Measurements from ENCODE around the gene COL6A2.

The COL6A2 gene

DNA sequence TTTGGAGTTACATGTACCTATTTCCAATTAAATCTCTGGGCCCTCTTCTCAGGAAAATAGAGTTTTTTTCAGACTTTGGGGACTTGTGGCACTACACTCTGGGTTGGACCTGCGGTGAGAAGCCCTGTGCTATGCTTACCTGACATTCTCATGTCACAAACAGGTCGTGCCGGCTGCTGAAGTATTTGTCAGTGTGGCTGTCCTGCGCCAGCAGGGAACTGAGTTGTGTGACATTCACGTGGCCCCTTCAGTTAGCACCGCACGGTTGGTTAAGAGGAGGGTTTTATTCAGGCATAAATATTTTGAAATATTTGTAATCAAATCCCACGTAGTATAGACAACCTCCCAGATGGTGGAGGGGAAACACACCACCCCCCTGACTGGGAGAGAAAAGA, 6.3 kb upstream of the COL6A2 start:
- DNase-seq (ENCODE audit: low read depth): no peak
- TF ChIP-seq, protein P1, sequence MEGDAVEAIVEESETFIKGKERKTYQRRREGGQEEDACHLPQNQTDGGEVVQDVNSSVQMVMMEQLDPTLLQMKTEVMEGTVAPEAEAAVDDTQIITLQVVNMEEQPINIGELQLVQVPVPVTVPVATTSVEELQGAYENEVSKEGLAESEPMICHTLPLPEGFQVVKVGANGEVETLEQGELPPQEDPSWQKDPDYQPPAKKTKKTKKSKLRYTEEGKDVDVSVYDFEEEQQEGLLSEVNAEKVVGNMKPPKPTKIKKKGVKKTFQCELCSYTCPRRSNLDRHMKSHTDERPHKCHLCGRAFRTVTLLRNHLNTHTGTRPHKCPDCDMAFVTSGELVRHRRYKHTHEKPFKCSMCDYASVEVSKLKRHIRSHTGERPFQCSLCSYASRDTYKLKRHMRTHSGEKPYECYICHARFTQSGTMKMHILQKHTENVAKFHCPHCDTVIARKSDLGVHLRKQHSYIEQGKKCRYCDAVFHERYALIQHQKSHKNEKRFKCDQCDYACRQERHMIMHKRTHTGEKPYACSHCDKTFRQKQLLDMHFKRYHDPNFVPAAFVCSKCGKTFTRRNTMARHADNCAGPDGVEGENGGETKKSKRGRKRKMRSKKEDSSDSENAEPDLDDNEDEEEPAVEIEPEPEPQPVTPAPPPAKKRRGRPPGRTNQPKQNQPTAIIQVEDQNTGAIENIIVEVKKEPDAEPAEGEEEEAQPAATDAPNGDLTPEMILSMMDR (IDR thresholded peaks at IDR 0.05; ENCODE audit: control insufficient read depth, insufficient read depth, low read depth, low read length, missing control alignments): no peak
- H3K4me3 ChIP-seq (ENCODE audit: control insufficient read depth, low read depth, low read length): peak overlapping the region; percentile 42

DNA sequence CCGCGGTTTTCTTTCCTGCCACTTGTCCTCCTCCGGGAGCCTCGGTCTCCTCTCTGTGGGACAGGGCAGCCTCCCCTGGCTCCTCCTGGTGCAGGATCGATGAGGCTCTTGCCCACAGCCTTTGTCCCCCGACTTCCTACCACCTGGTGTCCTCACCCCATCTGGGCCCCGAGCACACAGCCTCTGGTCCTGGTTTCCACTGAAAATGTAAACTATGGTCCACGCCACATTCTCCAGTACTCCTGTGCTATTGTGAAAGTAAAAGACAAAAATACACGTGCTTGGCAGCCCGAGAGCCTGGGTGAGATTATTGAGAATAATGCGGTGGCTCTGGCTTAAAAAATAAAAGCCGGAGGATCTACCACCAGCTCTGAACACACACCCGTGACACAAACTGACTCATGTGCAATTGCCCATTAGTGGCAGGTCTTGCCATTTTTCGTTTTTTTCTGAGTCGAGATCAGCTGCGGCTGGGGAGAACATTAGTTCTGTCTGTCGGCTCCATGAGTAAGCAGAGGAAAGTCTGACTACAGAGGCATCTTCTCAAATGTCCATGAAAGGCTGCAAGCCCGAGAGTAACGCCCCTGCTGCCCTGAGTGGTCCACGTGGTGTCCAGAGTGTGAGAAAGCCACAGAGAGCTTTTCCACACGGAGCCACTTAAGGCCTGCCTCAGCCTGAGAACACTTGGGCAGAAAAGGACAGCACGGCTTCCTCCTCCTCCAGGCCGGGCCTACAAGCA, 5.7 kb upstream of the COL6A2 start:
- peak; percentile 97 for DNase-seq (ENCODE audit: low read depth)
- TF ChIP-seq, protein P1 (IDR thresholded peaks at IDR 0.05; ENCODE audit: control insufficient read depth, insufficient read depth, low read depth, low read length, missing control alignments): no peak
- peak overlapping the region; percentile 42 for H3K4me3 ChIP-seq (ENCODE audit: control insufficient read depth, low read depth, low read length)

DNA sequence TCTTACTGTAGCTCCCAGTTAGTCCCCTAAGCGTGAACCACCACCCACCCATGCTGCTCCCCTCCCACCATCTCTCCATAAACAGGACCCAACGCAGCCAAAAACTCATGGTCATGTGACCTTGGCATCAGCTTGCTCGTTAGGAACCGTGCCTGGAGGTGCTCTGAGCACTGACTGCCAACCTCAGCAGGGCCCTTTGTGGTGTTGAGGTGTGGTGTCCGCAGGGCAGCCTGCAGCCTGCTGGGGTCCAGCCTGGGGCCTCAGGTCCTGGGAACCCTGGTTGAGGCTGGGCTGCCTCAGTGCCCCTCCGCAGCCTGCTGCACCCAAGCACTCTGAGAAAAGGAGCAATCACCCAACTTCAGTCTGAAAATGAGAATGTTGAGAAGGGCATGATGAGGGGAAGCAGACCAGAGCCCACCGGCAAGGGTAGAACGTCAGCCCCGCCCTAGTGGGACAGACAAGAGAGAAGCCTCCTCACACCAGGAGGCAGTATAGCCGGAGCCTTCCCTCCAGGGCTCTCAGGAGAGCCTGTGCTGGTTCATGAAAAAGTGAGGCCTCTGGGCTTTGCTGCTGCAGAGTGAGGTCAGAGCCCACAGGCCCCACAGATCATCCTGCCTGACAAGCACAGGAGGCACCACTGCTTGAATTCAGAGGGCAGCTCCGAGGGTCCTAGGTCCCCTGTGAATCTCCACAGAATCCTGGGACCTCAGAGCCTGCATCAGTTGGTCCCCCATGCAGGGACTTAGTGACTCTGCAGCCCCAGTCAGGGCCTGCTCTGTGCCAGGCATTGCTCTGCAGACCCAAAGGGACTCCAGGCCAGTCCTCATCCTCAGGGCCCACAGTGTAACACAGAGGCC, 4.9 kb upstream of the COL6A2 start:
- TF ChIP-seq, protein P1 (IDR thresholded peaks at IDR 0.05; ENCODE audit: control insufficient read depth, insufficient read depth, low read depth, low read length, missing control alignments): peak; percentile 34

GRCh38 chr21:46093668-46094400, 4.1 kb upstream of the COL6A2 start:
- TF ChIP-seq, protein P1 (IDR thresholded peaks at IDR 0.05; ENCODE audit: control insufficient read depth, insufficient read depth, low read depth, low read length, missing control alignments): no peak
- no peak for DNase-seq (ENCODE audit: low read depth)
- H3K4me3 ChIP-seq (ENCODE audit: control insufficient read depth, low read depth, low read length): no peak overlapping the region

More for the DNA sequence above, 4.9 kb upstream of the COL6A2 start:
- no peak for DNase-seq (ENCODE audit: low read depth)
- no peak overlapping the region for H3K4me3 ChIP-seq (ENCODE audit: control insufficient read depth, low read depth, low read length)

- no peak for DNase-seq (ENCODE audit: low read depth)
- H3K4me3 ChIP-seq (ENCODE audit: control insufficient read depth, low read depth, low read length): no peak overlapping the region
- TF ChIP-seq, protein P1 (IDR thresholded peaks at IDR 0.05; ENCODE audit: control insufficient read depth, insufficient read depth, low read depth, low read length, missing control alignments): no peak
These were observed 3.4 kb upstream of the COL6A2 start for GRCh38 chr21:46094401-46095082.
